Measurements from ENCODE around the gene EPHA1.
"Not testable (repeated sequence)": the region's sequence is repeated elsewhere in the genome, so short reads cannot be mapped to it uniquely, and the experiment has no call there.

The EPHA1 gene

GRCh38 chr7:143411976-143412708 is 3.5 kb upstream of the EPHA1 start:
- TF ChIP-seq CTCF (IDR thresholded peaks at IDR 0.05; ENCODE audit: low read length, missing control alignments) = no peak
- DNase-seq (ENCODE audit: low read depth) = no peak
- no peak overlapping the region for H3K4me3 ChIP-seq (replicated peaks; ENCODE audit: low read depth, low read length)

GRCh38 chr7:143410521-143411004 is 1.9 kb upstream of the EPHA1 start:
- no peak for TF ChIP-seq CTCF (IDR thresholded peaks at IDR 0.05; ENCODE audit: low read length, missing control alignments)
- H3K4me3 ChIP-seq (replicated peaks; ENCODE audit: low read depth, low read length) = no peak overlapping the region
- DNase-seq (ENCODE audit: low read depth) = peak; percentile 88

- H3K4me3 ChIP-seq (replicated peaks; ENCODE audit: low read depth, low read length) = no peak overlapping the region
- no peak for TF ChIP-seq CTCF (IDR thresholded peaks at IDR 0.05; ENCODE audit: low read length, missing control alignments)
- no peak for DNase-seq (ENCODE audit: low read depth)
These were observed 387 bp downstream of the EPHA1 start for GRCh38 chr7:143408252-143408685.

- no peak for DNase-seq (ENCODE audit: low read depth)
- TF ChIP-seq CTCF (IDR thresholded peaks at IDR 0.05; ENCODE audit: low read length, missing control alignments) = no peak
- H3K4me3 ChIP-seq (replicated peaks; ENCODE audit: low read depth, low read length) = no peak overlapping the region
These were observed 1.1 kb downstream of the EPHA1 start for GRCh38 chr7:143407287-143408251.

GRCh38 chr7:143406002-143406357 is 2.7 kb downstream of the EPHA1 start:
- H3K4me3 ChIP-seq (replicated peaks; ENCODE audit: low read depth, low read length) = no peak overlapping the region
- TF ChIP-seq CTCF (IDR thresholded peaks at IDR 0.05; ENCODE audit: low read length, missing control alignments) = no peak
- no peak for DNase-seq (ENCODE audit: low read depth)

GRCh38 chr7:143405173-143406001 is 3.3 kb downstream of the EPHA1 start:
- peak; percentile 56 for DNase-seq (ENCODE audit: low read depth)
- TF ChIP-seq CTCF (IDR thresholded peaks at IDR 0.05; ENCODE audit: low read length, missing control alignments) = no peak
- no peak overlapping the region for H3K4me3 ChIP-seq (replicated peaks; ENCODE audit: low read depth, low read length)

GRCh38 chr7:143402233-143402632 is 6.4 kb downstream of the EPHA1 start:
- DNase-seq (ENCODE audit: low read depth); H3K4me3 ChIP-seq (replicated peaks; ENCODE audit: low read depth, low read length): not testable (repeated sequence)

Measured in fibroblast of pulmonary artery (primary cell).